ENCODE data around the gene RPAP3. TPM values are rescaled to one million over a fixed set of nuclear protein-coding genes. Genes with fewer than 3 reads are reported as not detected.

RPAP3 gene
- 35.6 to 45.5 TPM (median 41.2 TPM) in 5 replicates for total RNA-seq (2022; extraction: Qiagen RNA extraction)

GRCh38 chr12:47705566-47706425, at the start of gene RPAP3:
Gene RPAP3, minus strand, starts transcription at chr12:47706030. Its CDS starts 3,190 bp downstream, at chr12:47702840.

GRCh38 chr12:47725091-47725772, 19.4 kb upstream of the RPAP3 start, which contains the start of gene ENDOU:
Gene ENDOU, minus strand, starts transcription at chr12:47725490. Its CDS starts 77 bp downstream, at chr12:47725413.

Other genes starting within 250 kb of the RPAP3 start
- 0.07 to 0.09 TPM in 2 of 5 replicates, not detected in the others for gene ENDOU, start 19.5 kb upstream of the RPAP3 start, total RNA-seq (2022; extraction: Qiagen RNA extraction)
- 0.51 to 0.72 TPM (median 0.60 TPM) in 5 replicates for gene RAPGEF3, start 52.9 kb upstream of the RPAP3 start, total RNA-seq (2022; extraction: Qiagen RNA extraction)
- 21.1 to 30.5 TPM (median 27.9 TPM) in 5 replicates for gene SLC48A1, start 67.2 kb upstream of the RPAP3 start, total RNA-seq (2022; extraction: Qiagen RNA extraction)
- gene HDAC7, start 113.9 kb upstream of the RPAP3 start, total RNA-seq (2022; extraction: Qiagen RNA extraction) = 47.6 to 73.5 TPM (median 65.8 TPM) in 5 replicates
- gene VDR, start 199.0 kb upstream of the RPAP3 start, total RNA-seq (2022; extraction: Qiagen RNA extraction) = 2.7 to 3.5 TPM (median 3.1 TPM) in 5 replicates